Measurements from ENCODE around the gene GBGT1. TPM values are rescaled to one million over a fixed set of nuclear protein-coding genes. Genes with fewer than 3 reads are reported as not detected.
"Not testable (repeated sequence)": the region's sequence is repeated elsewhere in the genome, so short reads cannot be mapped to it uniquely, and the experiment has no call there.

Gene GBGT1
- total RNA-seq: 8.1 TPM

GRCh38 chr9:133163504-133164172, at the start of gene GBGT1:
TSS of gene GBGT1 (minus strand) at chr9:133163914. CDS start at chr9:133162412, 1,502 bp downstream.
- no peak for DNase-seq

- no peak for DNase-seq
These were observed 46.9 kb upstream of the GBGT1 start for GRCh38 chr9:133210609-133211008.

GRCh38 chr9:133210202-133210532, 46.5 kb upstream of the GBGT1 start:
- DNase-seq: no peak

- DNase-seq: not testable (repeated sequence)
These were observed 45.9 kb upstream of the GBGT1 start for GRCh38 chr9:133209327-133210201.

GRCh38 chr9:133208880-133209300, 45.2 kb upstream of the GBGT1 start, which contains the start of gene OBP2B:
TSS of gene OBP2B (minus strand) at chr9:133209250. CDS start at chr9:133209199, 51 bp downstream.
- not testable (repeated sequence) for DNase-seq

GRCh38 chr9:133208171-133208879, 44.6 kb upstream of the GBGT1 start:
- not testable (repeated sequence) for DNase-seq

GRCh38 chr9:133207540-133208170, 43.9 kb upstream of the GBGT1 start:
- DNase-seq: no peak

- DNase-seq: no peak
These were observed 43.4 kb upstream of the GBGT1 start for GRCh38 chr9:133207021-133207531.

GRCh38 chr9:133205996-133206931, 42.5 kb upstream of the GBGT1 start:
- DNase-seq: no peak

GRCh38 chr9:133205481-133205887, 41.8 kb upstream of the GBGT1 start:
- not testable (repeated sequence) for DNase-seq

GRCh38 chr9:133204993-133205336, 41.3 kb upstream of the GBGT1 start:
- no peak for DNase-seq

- DNase-seq: no peak
These were observed 40.8 kb upstream of the GBGT1 start for GRCh38 chr9:133204335-133204992.

GRCh38 chr9:133203506-133204075, 39.9 kb upstream of the GBGT1 start:
- DNase-seq: no peak

GRCh38 chr9:133202688-133203453, 39.2 kb upstream of the GBGT1 start:
- no peak for DNase-seq

- DNase-seq: no peak
These were observed 38.4 kb upstream of the GBGT1 start for GRCh38 chr9:133202145-133202513.

- no peak for DNase-seq
These were observed 37.9 kb upstream of the GBGT1 start for GRCh38 chr9:133201424-133202144.

GRCh38 chr9:133200631-133201030, 36.9 kb upstream of the GBGT1 start:
- DNase-seq: no peak

- DNase-seq: no peak
These were observed 36.1 kb upstream of the GBGT1 start for GRCh38 chr9:133199648-133200321.

All from occipital lobe (tissue), 2 donors.